ENCODE measurements around the gene SYT9.

The SYT9 gene

DNA sequence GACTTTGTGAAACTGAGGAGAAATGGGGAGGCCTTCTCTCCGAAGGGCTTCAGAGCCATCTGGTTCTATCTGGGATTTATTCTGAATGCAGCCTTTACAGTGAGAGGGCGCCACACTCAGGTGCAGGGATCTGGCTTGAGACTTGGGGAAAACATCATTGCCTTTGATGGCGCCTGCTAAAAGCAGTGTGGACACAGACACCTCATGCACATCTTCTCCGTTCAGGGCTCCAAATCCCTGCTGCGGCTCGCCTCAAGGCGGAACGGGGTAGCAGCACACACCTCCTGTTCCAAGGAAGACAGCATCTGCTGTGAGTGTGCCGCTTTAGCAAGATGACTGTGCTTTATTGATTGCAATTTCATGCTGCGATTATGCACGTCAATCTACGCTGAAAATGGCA lies 196.5 kb downstream of the SYT9 start:
- no peak for DNase-seq (ENCODE audit: low read depth, low spot score)

DNA sequence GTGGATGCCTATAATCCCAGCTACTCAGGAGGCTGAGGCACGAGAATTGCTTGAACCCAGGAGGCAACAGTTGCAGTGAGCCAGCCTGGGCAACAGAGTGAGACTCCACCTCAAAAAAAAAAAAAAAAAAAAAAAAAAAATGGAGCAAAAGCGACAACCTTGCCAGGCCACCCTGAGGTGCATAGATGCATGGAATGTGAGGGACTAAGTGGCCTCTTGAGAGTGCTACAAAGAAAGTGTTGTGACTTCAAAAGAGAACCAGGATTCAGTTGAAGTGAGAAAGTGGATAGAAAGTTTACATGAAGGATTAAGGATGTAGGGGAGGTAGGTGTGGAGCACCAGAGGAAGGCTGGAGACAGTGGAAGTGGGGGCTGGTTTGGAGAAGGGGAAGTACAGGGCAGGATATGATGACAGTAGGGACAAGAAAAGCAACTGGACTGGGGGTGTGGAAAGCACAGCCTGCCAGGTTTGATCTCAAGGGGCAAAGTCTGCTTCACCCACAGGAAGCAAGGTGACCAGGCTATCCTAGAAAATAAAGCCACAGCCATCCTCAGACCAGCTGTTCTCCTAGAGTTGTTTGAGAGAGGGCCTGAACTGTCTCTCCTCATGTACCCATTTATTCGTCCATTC lies 197.6 kb downstream of the SYT9 start:
- no peak overlapping the region for H3K4me3 ChIP-seq (ENCODE audit: low read length)
- DNase-seq (ENCODE audit: low read depth, low spot score) = no peak

More for the DNA sequence above, 196.5 kb downstream of the SYT9 start:
- H3K4me3 ChIP-seq (ENCODE audit: low read length) = no peak overlapping the region

DNA sequence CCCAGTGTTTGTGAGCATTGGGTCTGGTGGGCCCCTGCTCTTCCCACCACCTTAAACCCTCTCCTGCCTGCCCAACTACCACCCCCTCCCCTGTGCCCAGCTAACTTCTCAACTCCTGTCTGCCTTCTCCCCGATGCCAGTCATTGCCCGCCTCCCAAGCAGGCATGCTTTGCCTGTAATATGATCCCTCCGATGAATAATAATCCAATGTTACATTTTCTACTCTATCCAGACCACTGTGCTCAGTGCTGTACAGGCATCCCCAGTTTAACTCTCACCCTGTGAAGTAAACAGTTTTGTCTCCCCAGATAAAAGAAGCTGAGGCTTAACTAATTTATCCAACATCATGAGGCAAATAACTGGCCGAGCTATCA lies 198.1 kb downstream of the SYT9 start:
- DNase-seq (ENCODE audit: low read depth, low spot score) = no peak
- no peak overlapping the region for H3K4me3 ChIP-seq (ENCODE audit: low read length)

DNA sequence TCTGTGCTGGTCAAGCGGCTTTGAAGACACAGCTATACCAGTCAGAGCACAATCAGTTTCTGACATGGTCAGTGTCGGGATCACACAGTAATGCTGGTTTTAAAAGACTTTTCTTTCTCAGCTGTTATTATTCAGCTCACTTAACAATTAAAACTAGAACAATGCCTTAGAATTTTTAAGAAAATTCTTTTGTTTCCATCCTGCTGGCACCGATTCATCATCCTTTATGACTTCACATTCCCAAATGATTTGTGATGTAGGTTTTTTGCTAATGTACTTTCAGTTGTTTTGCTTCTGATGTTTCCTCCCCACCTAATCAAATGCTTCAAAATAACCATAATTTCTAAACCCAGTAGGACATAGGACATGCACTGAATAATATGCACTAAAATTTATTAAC lies 199.1 kb downstream of the SYT9 start:
- no peak for DNase-seq (ENCODE audit: low read depth, low spot score)
- no peak overlapping the region for H3K4me3 ChIP-seq (ENCODE audit: low read length)

DNA sequence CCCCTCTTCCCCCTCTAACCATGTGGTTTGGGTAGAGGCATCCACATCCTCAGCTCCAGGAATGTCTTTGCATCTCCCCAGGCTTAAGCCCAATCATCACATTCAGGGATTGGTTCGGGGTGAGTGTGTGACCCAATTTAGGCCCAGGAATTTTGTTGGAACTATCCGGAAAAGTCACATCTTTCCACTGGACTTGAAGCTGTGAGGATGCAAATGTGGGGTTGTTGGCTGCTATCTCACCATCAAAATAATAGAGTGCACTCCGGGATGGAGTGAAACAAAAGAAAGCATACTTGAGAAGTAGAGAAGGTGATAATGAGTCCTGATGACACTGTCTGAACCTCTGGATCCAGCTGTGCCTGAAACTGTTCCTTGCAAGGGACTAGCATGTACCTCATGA lies 199.8 kb downstream of the SYT9 start:
- no peak overlapping the region for H3K4me3 ChIP-seq (ENCODE audit: low read length)
- no peak for DNase-seq (ENCODE audit: low read depth, low spot score)

DNA sequence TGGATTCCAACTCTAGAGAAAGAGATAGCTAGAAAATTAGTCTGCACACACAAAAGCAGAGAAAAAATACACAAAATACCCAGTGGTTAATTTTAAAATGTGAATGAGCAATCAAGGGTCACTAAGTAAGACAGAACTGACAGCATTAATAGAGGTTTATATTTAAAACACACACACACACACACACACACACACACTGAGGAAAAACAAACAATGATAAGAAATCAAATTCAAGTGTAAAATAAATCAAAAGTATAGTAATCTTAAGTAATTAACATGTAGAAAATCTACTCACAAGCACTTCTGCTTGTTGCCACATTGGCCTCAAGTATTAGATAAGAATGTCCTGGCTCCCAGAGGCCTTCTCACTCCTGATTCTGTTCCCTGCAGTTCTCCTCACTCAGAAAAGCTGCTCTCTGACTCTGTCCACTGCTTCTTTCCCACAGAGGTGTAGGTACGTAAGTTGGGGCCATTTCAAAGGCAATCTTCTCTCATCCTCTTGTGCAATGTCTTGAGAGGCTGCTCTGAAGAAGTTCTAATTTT lies 200.3 kb downstream of the SYT9 start:
- H3K4me3 ChIP-seq (ENCODE audit: low read length) = no peak overlapping the region
- DNase-seq (ENCODE audit: low read depth, low spot score) = no peak

DNA sequence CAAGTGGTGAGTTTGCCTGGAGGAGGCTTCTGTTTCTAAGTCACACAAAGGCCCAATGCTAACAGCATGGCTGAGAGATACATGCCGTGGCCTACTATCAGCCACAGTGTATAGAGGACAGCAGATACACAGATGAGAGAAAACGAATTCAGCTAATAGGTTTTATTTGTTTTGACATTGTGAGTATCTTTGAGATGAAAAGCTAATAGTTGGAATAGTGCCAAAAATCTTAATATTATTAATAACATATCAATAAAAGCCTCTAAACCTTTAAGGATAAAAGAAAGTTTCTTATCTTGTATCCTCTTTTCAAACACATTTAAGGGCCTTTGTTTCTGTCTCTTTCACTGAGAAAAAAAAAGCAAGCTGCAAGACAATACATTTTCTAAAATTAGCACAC lies 203.2 kb downstream of the SYT9 start:
- H3K4me3 ChIP-seq (ENCODE audit: low read length) = no peak overlapping the region
- DNase-seq (ENCODE audit: low read depth, low spot score) = no peak

DNA sequence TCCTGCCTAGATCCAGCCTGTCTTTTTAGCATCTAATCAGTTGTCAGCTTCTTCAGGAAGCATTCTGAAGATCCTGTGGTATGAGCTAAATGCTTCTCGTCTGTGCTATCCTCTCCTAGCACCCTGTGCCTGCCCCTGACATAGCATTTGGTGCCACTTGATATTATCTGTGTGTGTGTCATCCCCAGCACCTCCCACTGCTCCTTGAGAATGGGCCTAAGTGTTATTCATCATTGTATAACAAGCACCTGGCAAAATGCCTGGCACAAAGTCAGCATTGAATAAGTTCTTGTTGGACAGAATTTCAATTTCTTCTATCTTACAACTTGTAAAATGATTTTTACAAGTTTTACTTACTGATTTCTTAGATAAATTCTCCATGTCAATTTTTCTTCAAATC lies 205.5 kb downstream of the SYT9 start:
- H3K4me3 ChIP-seq (ENCODE audit: low read length) = no peak overlapping the region
- no peak for DNase-seq (ENCODE audit: low read depth, low spot score)

DNA sequence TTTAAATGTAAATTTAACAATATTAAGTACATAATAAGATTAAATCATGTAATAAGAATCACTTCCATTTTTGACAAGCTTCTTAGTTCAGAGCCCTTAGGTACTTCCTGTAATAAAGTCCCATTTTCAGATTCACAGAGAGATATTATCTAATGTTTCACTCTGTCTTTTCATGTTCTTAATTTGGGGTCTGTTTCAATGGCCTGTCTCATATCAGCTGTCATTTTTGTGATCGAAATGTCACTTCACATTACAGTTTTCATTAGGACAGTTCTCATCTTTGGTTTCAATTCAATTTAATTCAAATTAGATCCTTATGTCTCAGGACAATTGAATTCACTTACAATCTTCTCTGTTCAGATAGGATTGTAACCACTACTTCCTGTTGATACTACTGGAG lies 211.0 kb downstream of the SYT9 start:
- no peak for DNase-seq (ENCODE audit: low read depth, low spot score)
- no peak overlapping the region for H3K4me3 ChIP-seq (ENCODE audit: low read length)

DNA sequence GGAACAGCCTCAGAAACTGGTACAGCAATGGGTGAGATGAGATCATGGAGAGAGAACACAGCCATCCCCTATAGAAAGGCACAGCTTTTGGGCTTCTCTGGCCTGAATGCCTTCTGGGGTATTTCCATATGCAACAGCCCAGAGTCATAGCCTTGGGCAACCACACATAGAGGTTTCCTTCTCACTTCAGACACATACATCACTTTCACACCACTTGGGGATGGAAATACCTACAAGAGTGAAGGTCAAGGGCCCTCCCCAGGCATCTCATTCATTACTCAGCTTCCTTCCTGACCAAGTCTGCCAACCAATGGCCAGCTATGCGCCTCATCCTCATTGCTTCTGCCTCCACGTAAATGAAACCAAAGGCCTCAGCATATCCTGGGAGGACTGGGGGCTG lies 215.9 kb downstream of the SYT9 start:
- DNase-seq (ENCODE audit: low read depth, low spot score) = no peak
- H3K4me3 ChIP-seq (ENCODE audit: low read length) = no peak overlapping the region

DNA sequence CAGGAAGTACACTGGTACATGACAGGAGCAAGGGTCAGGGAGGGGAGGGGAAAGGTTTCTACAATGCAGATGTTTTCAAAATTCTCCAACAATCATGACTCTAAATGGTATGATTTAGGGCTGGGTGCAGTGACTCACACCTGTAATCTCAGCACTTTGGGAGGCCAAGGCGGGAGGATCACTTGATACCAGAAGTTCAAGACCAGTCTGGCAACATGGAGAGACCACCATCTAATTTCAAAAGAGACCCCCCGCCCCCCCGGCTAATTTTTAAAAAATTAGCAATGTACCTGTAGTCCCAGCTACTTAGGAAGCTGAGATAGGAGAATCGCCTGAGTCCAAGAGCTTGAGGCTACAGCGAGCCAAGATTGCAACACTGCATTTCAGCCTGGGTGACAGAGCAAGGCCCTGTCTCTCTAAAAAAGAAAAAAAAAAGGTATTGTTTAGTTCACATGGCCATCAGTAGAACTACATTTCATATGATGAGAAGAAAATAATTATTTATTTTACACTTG lies 217.7 kb downstream of the SYT9 start:
- H3K4me3 ChIP-seq (ENCODE audit: low read length) = no peak overlapping the region
- DNase-seq (ENCODE audit: low read depth, low spot score) = no peak

DNA sequence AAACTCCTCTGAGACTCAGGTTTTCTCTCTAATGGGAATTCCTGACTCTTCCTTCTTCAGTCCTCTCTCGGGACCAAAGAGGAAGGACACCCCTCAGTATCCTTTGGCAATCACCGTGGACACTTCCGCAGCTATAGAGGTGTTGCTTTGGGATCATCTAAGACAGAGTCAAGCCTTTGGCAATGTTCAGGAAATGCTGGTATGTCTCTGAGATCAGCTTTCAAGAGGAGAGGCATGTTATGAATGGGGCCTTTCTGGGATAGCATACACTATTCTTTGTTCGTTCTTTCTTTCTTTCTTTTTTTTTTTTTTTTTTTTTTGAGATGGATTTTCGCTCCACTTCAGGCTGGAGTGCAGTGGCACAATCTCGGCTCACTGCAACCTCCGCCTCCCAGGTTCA lies 219.4 kb downstream of the SYT9 start:
- DNase-seq (ENCODE audit: low read depth, low spot score) = no peak
- H3K4me3 ChIP-seq (ENCODE audit: low read length) = no peak overlapping the region

DNA sequence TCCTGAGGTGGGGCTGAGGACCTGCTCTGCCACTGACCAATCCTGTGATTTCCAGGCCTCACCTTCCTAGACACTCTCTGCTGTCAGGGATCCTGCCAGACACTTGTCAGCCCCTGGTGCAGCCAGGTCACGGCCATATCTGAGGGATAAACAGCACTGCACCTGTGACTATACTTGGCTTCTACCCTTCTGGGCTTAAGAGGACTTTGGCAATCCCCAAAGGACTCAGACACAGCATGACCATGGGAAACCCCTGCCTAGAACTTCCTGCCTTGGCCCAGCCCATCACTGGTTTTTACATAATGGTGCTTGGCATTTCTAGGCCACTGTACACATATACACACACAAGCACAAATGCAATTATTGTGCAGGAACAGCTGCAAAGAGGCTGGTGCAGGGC lies 222.0 kb downstream of the SYT9 start:
- H3K4me3 ChIP-seq (ENCODE audit: low read length) = no peak overlapping the region
- DNase-seq (ENCODE audit: low read depth, low spot score) = no peak

DNA sequence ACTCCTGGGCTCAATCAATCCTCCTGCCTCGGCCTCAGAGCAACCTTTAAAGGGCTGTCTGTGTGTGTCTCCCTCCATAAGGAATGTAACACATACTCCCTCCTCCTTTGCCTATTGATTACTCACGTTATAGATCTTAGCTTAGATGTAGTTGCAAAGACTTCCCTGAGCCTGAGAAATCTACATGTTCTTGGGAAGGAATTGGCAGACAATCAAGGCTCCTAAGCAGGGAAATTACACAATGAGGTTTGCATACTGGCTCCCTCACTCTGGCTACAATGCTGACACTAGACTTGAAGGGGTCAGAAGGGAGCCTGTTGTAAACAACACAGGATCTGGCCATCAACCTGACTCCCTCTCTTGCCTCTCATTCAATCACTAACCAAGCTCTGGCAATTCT lies 228.4 kb downstream of the SYT9 start:
- DNase-seq (ENCODE audit: low read depth, low spot score) = no peak
- H3K4me3 ChIP-seq (ENCODE audit: low read length) = no peak overlapping the region

DNA sequence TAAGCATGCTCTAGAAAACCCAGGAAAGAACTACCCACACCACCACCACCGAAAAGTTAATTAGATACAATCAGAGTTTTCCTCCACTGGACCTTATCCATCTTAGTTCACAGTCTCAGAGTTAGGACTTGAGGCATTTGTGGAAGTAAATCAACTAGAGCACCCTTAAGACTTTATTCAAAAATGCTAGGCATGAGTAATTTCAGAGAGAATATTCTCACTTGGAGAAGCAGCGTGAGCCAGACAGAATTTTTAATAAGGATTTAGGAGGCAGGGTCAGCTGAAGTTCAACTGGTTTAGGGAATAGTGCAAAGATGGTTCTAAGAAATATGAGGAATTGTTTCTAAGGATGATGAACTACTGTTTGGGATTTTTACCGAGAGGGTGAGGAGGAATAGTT lies 232.4 kb downstream of the SYT9 start:
- DNase-seq (ENCODE audit: low read depth, low spot score) = no peak
- no peak overlapping the region for H3K4me3 ChIP-seq (ENCODE audit: low read length)

DNA sequence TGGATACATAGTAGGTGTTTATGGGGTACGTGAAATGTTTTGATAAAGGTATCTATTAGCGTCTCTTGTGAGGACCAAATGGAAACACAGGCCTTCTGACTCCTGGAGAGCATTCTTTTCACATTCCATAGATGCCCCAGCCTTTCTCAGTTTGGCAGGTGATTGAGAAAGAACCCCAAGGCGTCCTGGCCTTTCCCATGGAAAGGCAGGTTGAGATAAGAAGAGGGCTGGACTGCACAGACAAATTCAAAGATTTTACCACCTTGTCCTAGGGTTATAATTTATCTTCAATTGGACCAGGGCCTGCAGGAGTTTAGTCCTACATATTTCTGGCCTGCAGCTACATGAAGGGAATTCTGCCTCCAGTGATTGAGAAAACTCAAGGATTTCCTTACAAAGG lies 232.9 kb downstream of the SYT9 start:
- no peak for DNase-seq (ENCODE audit: low read depth, low spot score)
- no peak overlapping the region for H3K4me3 ChIP-seq (ENCODE audit: low read length)

DNA sequence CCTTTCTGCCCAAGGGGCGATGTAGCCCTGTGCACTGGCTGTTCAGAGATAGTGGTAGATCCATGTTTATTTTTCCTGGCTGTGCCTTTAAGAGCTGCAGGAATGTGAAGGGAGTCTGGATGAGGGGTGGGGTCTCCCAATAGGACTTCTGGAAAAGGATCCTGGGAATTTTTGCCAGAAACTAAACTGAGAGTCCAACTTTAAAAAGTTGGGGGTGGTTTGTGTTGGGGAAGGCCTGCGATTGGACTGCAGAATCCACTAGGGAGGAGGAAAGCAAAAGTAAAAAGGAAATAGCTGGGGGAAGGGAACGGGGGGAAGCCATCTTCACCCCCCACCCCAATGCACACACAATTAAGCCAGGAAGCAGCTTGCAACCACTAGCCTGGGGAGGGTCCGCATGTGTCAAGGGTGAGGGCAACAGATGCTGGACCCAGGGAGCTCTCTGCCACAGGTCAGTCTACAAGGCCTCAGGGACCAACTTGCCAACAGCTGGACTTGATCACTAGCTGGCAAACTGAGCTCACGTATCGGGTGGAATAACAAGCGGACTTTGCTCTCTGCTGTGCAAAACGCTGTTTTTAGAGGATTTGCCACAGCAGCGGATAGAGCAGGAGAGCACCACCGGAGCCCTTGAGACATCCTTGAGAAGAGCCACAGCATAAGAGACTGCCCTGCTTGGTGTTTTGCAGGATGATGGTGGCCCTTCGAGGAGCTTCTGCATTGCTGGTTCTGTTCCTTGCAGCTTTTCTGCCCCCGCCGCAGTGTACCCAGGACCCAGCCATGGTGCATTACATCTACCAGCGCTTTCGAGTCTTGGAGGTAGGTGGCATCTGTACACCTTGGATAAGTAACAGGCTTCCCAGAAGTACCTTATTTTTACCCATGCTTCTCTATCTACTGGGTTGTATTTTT lies 233.7 kb downstream of the SYT9 start, which contains the start of gene OLFML1:
OLFML1 (plus strand) TSS at position 321 of the 912 bp plus-strand sequence; CDS start at position 691, 370 bp downstream.
- no peak within 1 kb of the TSS for H3K4me3 ChIP-seq (ENCODE audit: low read length)
- no peak for DNase-seq (ENCODE audit: low read depth, low spot score)

DNA sequence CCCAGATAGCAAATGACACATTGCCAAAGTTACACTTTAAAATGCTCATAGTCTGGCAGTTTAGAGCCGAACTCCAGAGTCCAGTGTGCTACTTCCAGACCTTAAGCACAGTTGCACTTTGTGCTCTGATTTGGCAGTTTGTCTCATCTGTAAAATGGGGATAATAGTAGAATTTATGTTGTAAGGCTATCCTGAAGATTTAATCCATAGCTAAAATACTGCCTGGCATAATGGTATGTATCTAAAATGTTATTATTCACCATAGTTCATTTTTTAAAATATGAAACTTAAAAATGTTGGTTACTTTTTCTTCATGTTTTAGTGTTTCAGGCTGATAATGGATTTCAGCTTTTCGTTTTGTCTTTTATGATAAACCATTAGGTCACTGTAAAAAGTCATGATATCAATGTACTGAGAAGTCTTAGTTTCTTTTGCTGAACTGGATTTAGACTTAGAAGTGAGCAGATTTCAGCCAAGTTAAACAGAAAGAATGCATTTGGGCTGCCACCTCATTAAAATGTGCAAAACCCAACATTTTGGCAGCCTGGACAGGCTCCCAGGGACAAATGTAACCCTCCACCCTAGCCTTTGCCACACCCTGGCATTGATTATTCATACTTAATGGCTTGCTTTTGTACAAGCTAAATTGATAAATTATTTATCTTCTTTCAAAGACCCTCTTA lies 234.5 kb downstream of the SYT9 start:
- DNase-seq (ENCODE audit: low read depth, low spot score) = no peak
- no peak overlapping the region for H3K4me3 ChIP-seq (ENCODE audit: low read length)

DNA sequence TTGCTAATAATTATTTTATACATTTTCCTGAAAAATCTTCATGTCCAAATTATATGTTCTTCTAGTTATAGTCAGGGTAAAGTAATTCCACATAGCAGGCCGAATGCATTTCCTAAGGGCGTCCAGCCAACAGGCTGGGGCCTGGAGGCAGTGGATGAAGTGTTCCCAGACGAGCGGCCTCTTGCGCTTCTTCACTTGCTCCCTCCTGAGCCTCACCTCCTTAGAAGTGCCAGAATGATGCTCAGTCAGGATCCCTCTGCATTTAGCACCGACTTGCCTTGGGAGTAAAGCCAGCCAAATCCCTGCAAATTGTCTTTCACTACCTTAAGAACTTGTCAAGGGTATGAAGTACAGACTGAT lies 235.1 kb downstream of the SYT9 start:
- H3K4me3 ChIP-seq (ENCODE audit: low read length) = no peak overlapping the region
- DNase-seq (ENCODE audit: low read depth, low spot score) = no peak

DNA sequence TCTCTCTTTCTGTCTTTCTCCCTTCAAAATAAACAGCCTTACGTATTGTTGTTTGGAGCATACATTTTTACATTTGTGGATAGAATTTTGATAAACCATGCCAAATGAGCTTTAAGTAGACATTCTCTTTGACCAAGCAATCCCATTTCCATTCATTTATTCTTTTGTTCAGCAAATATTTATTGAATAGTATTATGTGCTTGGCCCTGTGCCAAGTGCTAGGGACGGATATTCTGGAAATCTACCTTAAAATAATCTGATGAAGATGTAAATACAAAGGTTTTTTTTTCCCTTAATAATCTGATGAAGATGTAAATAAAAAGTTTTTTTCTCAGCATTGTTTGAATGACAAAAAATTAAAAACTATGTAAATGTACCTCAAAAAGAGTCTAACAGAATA lies 235.7 kb downstream of the SYT9 start:
- H3K4me3 ChIP-seq (ENCODE audit: low read length) = no peak overlapping the region
- DNase-seq (ENCODE audit: low read depth, low spot score) = no peak
